OCI-LY3 (cell line): ENCODE results near the gene SELPLG.

ENCODE experiments used
- H2AFZ ChIP-seq: fragments of 200-600, 300-600 bp; shearing (Covaris generic); 2 replicates; pipeline ENCODE4 v1.6.0; 2014; ENCODE audit warnings: antibody characterized with exemption, low read depth, low read length
- H3K27ac ChIP-seq: fragments of 200-600, 300-600 bp; sonication (generic); 2 replicates; pipeline ENCODE4 v1.5.1; 2014; ENCODE audit warnings: mild to moderate bottlenecking, low read length, moderate library complexity, mixed read lengths
- H3K27me3 ChIP-seq: fragments of 200-600, 300-600 bp; sonication (generic); 2 replicates; pipeline ENCODE4 v1.6.1; 2014; ENCODE audit warnings: low read depth, low read length, mixed read lengths
- H3K36me3 ChIP-seq: fragments of 200-600, 300-600 bp; sonication (generic); replicated peaks from 2 replicates; pipeline ENCODE3; 2014; ENCODE audit warnings: low read depth, low read length, mixed read lengths
- H3K4me1 ChIP-seq: fragments of 300-600, 200-600 bp; sonication (generic); 2 replicates; pipeline ENCODE4 v1.6.1; 2014; ENCODE audit warnings: low read length, mixed read lengths
- H3K4me2 ChIP-seq: fragments of 200-600, 300-600 bp; sonication (generic); 2 replicates; pipeline ENCODE4 v1.6.1; 2014; ENCODE audit warnings: low read length, mixed read lengths
- H3K4me3 ChIP-seq: fragments of 300-600, 200-600 bp; sonication (generic); 2 replicates; pipeline ENCODE4 v1.5.1; 2014; ENCODE audit warnings: antibody characterized with exemption, mild to moderate bottlenecking, low read length, moderate library complexity
- H3K79me2 ChIP-seq: fragments of 300-600, 200-600 bp; shearing (Covaris generic); 2 replicates; pipeline ENCODE4 v1.6.1; 2014; ENCODE audit warnings: mild to moderate bottlenecking, low read length, mixed read lengths
- H3K9ac ChIP-seq: fragments of 300-600, 200-600 bp; shearing (Covaris generic); 2 replicates; pipeline ENCODE4 v1.6.0; 2014; ENCODE audit warnings: mild to moderate bottlenecking, low read length, moderate library complexity
- H3K9me3 ChIP-seq: fragments of 200-600, 300-600 bp; shearing (Covaris generic); 2 replicates; pipeline ENCODE4 v1.6.1; 2014; ENCODE audit warnings: low read length, mixed read lengths; ENCODE audit not compliant: insufficient read depth
- H4K20me1 ChIP-seq: fragments of 200-600, 300-600 bp; sonication (generic); 2 replicates; pipeline ENCODE4 v1.6.1; 2016; ENCODE audit warnings: low read length, mixed read lengths; ENCODE audit not compliant: insufficient read depth
- EZH2phosphoT487 ChIP-seq: fragments of 200-600 bp; shearing (Covaris generic); IDR thresholded peaks from 2 replicates; pipeline ENCODE4 v1.6.1; 2018; ENCODE audit warnings: antibody characterized with exemption, mixed run types, low read depth
- TF ChIP-seq, protein P1 (sequence below): fragments of 200-600, 300-600 bp; sonication (generic); IDR thresholded peaks from 2 replicates; pipeline ENCODE4 v1.5.1; 2014; ENCODE audit warnings: antibody characterized with exemption, low read length, low read depth

The SELPLG gene

DNA sequence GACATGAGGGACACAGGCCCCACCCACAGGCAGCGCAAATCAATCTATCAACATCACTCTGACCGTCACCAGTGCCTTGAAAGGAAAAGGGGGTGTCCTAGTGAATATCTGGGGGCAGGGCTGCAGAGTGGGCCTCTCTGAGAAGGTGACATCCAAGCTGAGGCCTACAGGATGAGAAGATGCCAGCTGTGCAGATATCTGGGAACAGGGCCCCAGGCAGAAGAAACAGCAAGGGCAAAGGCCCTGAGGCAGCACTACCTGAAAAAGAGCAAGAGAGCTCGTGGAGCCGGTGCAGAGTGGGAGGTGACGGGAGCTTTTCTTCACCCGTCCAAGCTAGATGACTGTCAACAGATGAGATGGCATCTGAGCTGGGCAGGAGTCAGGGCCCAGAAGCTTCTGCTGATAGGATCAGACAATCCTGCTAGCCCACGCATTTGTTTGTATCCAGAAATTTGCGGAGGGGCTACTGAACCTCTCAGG is 23.3 kb downstream of the SELPLG start:
- H3K4me2 ChIP-seq = no peak overlapping the region
- H3K4me1 ChIP-seq = peaks cover 21% of the 10 kb centered on the region
- H4K20me1 ChIP-seq = no peaks in the 10 kb centered on the region
- no peak overlapping the region for H3K4me3 ChIP-seq
- no peaks in the 10 kb centered on the region for H3K27me3 ChIP-seq
- no peak overlapping the region for H3K27ac ChIP-seq
- H3K36me3 ChIP-seq = no peaks in the 10 kb centered on the region
- no peak overlapping the region for H2AFZ ChIP-seq
- no peaks in the 10 kb centered on the region for H3K9me3 ChIP-seq
- no peak for TF ChIP-seq EZH2phosphoT487
- TF ChIP-seq, protein P1, sequence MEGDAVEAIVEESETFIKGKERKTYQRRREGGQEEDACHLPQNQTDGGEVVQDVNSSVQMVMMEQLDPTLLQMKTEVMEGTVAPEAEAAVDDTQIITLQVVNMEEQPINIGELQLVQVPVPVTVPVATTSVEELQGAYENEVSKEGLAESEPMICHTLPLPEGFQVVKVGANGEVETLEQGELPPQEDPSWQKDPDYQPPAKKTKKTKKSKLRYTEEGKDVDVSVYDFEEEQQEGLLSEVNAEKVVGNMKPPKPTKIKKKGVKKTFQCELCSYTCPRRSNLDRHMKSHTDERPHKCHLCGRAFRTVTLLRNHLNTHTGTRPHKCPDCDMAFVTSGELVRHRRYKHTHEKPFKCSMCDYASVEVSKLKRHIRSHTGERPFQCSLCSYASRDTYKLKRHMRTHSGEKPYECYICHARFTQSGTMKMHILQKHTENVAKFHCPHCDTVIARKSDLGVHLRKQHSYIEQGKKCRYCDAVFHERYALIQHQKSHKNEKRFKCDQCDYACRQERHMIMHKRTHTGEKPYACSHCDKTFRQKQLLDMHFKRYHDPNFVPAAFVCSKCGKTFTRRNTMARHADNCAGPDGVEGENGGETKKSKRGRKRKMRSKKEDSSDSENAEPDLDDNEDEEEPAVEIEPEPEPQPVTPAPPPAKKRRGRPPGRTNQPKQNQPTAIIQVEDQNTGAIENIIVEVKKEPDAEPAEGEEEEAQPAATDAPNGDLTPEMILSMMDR = no peak
- H3K79me2 ChIP-seq = no peaks in the 10 kb centered on the region
- H3K9ac ChIP-seq = no peak overlapping the region

DNA sequence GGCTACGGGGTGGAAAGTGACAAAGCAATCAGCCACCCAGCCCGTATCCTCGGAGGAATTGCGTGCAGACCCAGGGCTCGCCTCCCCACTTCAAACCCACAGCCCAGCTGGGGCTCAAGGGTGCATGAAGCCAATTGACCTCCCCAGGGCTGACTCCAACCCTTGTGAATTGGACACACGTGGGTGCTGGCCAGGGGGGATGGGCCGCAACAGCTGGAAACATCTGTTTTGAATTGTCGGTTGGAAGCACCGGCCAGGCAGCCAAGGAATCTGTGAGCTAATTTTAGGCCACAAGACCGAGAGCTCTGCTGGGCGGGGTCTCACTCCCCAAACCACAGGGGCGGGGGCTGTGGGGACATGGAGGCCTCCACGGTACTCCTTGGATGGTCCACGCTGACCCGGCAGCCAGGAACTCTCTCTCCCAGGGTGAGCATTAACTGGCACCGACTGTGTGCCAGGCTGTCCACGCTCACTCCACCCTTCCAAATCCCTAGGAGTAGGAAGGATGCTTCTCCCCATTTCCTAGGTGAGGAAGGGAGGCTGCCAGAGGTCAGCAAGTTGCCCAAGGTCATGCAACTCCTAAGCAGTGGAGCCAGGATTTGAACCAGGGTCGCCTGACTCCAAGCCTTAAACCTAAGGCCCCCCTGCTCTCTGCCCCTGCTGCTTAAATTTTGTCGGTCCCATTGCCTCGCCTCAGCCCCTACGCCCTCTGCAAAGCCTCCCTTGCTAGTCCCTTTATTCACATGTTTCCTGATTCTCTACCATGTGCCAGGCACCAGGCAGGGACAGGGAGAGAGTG is 24.0 kb downstream of the SELPLG start:
- no peaks in the 10 kb centered on the region for H3K36me3 ChIP-seq
- no peak overlapping the region for H3K9ac ChIP-seq
- H3K4me3 ChIP-seq = no peak overlapping the region
- TF ChIP-seq, protein P1 = no peak
- TF ChIP-seq EZH2phosphoT487 = no peak
- no peaks in the 10 kb centered on the region for H3K79me2 ChIP-seq
- H3K4me1 ChIP-seq = peaks cover 21% of the 10 kb centered on the region
- no peak overlapping the region for H3K4me2 ChIP-seq
- no peaks in the 10 kb centered on the region for H3K9me3 ChIP-seq
- no peak overlapping the region for H2AFZ ChIP-seq
- H4K20me1 ChIP-seq = no peaks in the 10 kb centered on the region
- peaks cover 5% of the 10 kb centered on the region for H3K27me3 ChIP-seq
- H3K27ac ChIP-seq = no peak overlapping the region

DNA sequence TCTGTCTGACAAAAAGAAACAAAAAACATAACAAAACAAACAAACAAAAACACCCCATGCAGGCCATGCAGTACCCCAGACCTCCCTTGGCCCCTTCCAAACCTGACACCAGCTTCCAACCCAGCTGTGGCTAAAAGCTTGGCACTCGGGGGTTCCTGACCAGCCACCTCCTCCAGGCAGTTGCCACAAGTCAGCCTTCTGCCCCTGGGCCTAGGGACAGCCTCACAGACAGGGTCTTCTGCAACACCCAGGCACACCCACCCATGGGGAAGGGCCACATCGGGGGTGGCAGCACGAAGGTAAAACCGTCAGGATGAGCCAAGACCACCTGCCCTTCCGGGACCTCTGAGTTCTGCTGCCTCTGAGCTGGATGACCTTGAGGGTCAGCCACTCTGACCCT is 25.1 kb downstream of the SELPLG start:
- Histone ChIP-seq H3K27ac (no peak overlapping the region), H3K4me2 (no peak overlapping the region), H2AFZ (no peak overlapping the region), H3K4me1 (peaks cover 13% of the 10 kb centered on the region), H3K27me3 (peaks cover 12% of the 10 kb centered on the region), H4K20me1 (no peaks in the 10 kb centered on the region), H3K9ac (no peak overlapping the region), H3K4me3 (no peak overlapping the region), H3K36me3 (no peaks in the 10 kb centered on the region), H3K9me3 (no peaks in the 10 kb centered on the region), H3K79me2 (no peaks in the 10 kb centered on the region)
- TF ChIP-seq, protein P1 = no peak
- no peak for TF ChIP-seq EZH2phosphoT487

DNA sequence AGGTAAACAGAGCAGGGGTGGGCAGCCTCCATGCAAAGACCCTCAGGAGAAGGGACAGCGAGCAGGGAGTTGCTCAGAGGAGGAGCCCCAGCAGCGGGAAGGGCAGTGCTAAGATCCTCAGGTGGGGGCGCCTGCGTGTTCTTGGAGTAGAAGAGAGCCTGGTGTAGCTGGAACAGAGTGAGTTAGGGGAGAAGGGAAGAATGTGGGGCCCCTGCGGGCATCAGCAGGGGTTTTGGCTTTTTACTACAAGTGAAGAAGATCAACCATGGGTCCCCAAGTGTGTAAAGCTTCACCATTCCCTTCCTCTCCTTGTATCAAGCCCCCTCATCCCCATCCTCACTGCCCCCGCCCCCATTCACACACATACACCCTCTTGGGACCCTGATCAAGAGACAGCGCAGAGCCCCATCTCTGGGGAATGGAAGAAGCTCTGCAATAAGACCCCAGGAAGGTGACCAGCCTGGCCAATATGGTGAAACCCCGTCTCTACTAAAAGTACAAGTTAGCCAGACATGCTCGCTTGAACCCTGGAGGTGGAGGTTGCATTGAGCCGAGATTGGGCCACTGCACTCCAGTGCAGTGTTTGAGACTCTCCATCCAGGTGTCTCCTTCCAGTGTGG is 25.6 kb downstream of the SELPLG start:
- TF ChIP-seq, protein P1 = no peak
- TF ChIP-seq EZH2phosphoT487 = no peak
- H3K36me3 ChIP-seq = no peaks in the 10 kb centered on the region
- H3K27ac ChIP-seq = no peak overlapping the region
- no peak overlapping the region for H3K9ac ChIP-seq
- no peak overlapping the region for H3K4me3 ChIP-seq
- peaks cover 12% of the 10 kb centered on the region for H3K27me3 ChIP-seq
- H3K79me2 ChIP-seq = no peaks in the 10 kb centered on the region
- H3K4me2 ChIP-seq = no peak overlapping the region
- no peaks in the 10 kb centered on the region for H4K20me1 ChIP-seq
- H3K4me1 ChIP-seq = peaks cover 7% of the 10 kb centered on the region
- no peaks in the 10 kb centered on the region for H3K9me3 ChIP-seq
- no peak overlapping the region for H2AFZ ChIP-seq
